Activated CD8-positive, alpha-beta memory T cell treated with anti-CD3 and anti-CD28 coated beads for 4 hours (primary cell): ENCODE data around the gene HSPB8.

Experiments used
- DNase-seq, 2 donors: peaks; one replicate each; pipeline ENCODE4 v3.0.0-alpha.2; 2020; ENCODE audit warnings: low read depth in 2 of 2

HSPB8 gene

DNA sequence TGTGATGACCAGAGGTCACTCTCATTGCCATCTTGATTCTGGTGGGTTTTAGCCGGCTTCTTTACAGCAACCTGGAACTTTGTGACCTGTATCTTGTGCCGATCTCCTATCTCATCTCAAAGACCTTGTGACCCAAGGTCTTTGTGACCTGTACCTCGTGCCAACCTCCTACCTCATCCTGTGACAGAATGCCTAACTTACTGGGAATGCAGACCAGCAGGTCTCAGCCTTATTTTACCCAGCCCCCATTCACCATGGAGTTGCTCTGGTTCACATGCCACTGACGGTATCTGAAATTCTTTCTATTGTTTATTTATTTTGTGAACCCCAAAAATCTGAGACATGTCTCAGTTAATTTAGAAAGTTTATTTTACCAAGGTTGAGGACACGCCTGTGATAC, 7.4 kb upstream of the HSPB8 start:
- DNase-seq, result no peak

DNA sequence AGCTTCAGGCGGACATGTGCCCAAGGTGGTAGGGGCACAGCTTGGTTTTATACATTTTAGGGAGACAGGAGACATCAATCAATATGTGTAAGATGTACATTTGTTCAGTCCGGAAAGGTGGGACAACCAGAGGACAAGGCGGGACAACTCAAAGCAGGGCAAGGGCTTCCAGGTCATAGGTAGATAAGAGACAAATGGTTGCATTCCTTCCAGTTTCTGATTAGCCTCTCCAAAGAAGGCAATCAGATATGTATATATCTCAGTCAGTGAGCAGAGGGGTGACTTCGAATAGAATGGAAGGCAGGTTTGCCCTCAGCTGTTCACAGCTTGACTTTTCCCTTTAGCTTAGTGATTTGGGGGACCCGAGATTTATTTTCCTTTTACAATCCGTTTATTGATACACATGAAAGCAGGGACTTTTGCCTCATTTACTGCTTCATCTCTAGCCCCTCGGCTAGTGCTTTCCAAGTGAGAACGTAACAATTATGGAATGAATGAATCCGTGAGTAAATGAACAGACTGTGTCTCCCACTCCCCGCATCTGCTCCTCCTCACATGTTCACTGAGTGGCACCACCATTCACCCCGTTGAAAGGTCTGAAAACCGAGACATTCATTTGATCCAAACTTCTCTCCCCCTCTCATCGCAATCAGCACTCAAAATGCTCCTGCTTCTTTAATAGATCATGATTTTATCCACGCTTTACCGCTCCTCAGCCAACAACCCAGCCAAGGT, 6.9 kb upstream of the HSPB8 start:
- DNase-seq, result no peak

GRCh38 chr12:119175081-119175480, 3.6 kb upstream of the HSPB8 start:
- no peak for DNase-seq

- DNase-seq, result no peak
Observed at GRCh38 chr12:119176267-119177055, 2.3 kb upstream of the HSPB8 start.

GRCh38 chr12:119177056-119177325, 1.7 kb upstream of the HSPB8 start:
- no peak for DNase-seq

DNA sequence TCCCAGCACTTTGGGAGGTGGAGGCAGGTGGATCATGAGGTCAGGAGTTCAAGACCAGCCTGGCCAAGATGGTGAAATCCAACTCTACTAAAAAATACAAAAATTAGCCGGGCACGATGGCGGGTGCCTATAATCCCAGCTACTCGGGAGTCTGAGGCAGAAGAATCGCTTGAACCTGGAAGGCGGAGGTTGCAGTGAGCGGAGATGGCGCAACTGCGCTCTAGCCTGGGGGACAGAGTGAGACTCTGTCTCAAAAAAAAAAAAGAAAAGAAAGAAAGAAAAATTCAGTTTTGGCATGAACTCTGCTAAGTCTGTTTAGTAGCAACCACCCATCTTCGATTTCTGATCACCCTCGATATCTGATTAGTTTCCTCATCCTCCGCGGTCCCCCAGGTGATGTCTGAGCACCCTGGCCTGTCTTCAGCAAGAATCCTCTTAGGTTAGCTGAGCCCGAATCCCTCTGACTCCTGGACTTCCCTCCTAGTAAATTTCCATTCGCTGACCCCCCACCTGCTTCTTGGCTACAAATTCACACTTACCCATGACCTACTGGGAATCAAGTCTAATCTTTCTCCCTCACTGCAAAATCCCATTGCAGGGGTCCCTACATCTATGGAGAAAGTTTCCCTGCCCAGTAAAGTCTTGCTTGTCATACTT, 879 bp upstream of the HSPB8 start:
- DNase-seq, result no peak

- DNase-seq, result no peak
Observed at GRCh38 chr12:119179335-119180021, 747 bp downstream of the HSPB8 start.

DNA sequence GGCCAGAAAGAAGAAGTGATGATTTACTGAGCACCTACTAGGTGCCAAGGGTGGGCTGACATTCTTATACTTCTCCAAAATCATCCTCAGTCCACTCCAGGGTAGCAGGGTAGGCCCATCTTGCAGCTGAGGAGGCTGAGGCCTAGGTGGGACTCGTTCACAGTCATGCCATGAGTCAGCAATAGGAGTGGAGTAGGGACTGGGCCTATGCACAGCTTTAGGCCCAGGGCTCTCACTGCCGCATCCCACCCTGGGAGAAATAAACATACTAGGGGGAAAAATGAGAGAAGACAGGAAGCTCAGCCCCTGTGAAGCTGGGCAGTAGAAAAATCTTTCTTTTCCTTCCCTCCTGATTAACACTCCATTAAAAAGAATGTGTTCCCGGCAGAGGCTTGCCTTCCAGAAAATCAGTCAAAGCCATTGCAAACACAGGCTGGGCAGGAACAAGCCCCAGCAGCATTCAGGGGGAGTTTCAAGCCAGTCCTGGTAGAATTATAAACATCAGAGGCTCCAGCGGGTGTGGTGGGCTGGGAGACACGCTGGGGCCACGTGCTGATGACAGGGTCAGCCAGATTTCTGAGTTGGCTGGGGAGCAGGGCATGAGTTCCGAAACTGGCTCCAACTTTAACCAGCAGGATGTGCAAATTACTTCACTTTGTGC, 1.8 kb downstream of the HSPB8 start:
- DNase-seq, result no peak

- DNase-seq, result no peak
Observed at GRCh38 chr12:119181202-119181601, 2.5 kb downstream of the HSPB8 start.

GRCh38 chr12:119181944-119182343, 3.2 kb downstream of the HSPB8 start:
- no peak for DNase-seq

DNA sequence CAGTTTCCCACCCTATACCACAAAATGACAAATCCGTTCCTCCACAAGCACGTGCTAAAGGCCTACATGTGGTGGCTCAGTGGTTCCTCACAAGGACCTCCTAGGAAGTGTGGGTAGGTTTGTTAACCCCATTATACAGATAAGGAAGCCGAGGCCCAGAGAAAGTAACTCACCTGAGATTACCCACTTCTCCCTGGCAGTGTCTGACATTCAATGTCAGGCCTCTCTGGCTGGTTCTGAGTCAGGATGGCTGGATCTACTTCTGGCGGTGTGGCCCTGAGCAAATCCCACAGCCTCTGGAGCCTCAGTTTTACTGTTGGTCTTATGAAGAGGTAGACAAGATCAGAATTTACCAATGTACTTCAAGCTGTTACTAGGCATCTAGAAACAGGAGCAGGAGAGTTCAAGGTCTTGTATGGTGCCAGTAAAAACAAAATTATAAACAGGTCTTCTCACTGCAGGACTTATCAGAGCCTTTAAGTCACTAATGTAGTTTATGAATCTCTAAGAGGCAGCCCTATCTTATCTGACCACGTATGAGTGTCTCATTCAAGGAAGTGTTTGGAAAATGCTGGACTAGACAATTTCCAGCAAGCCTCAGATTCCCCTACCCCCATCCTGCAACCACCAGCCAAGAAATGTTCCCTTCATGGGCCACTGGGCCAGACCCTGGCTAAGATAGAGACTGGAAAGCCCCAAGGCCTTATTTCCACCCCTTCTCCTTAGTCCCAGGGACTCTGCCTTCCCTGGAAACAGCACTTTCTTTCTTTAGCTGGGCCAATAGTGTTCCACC, 4.2 kb downstream of the HSPB8 start:
- DNase-seq, result no peak

DNA sequence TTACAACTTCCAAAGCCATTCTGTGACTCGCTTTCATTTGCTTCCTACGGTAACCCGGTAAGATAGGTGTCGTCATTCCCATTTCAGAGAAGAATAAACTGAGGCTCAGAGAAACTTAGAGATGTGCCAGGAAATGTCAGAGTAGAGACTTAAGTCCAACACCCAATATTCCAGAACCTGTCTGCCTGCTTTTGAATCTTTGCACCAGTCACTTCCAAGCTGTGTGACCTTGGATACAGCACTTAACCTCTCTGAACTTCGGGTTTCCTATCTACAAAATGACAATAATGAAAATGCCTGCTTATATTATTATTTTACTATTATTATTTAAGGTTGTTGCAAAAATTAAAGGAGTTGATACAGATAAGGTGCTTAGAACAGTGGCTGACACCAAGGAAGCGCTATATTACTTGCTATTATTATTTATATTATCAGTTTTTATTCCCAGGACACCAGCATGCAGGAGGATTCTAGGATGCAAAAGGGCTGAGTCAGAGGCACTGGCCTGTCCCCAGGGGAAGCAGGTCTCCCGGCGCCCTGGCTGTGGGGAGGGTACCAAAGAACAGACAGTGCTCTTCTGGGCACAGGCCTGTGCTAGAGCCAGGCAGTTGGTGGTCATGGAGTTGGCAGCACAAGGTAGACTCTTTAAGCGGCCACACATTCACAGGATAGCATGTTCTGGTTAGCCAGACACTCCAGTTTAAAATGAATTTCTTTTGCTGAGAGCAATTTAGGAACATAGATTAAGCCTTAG, 5.4 kb downstream of the HSPB8 start:
- no peak for DNase-seq

GRCh38 chr12:119195256-119195655, 16.5 kb downstream of the HSPB8 start:
- no peak for DNase-seq

- DNase-seq, result no peak
Observed at GRCh38 chr12:119198440-119198839, 19.7 kb downstream of the HSPB8 start.

- no peak for DNase-seq
Observed at GRCh38 chr12:119200601-119201000, 21.9 kb downstream of the HSPB8 start.

- DNase-seq, result no peak
Observed at GRCh38 chr12:119201789-119202543, 23.2 kb downstream of the HSPB8 start.

- DNase-seq, result no peak
Observed at GRCh38 chr12:119202544-119202943, 23.8 kb downstream of the HSPB8 start.

- DNase-seq, result no peak
Observed at GRCh38 chr12:119204131-119204530, 25.4 kb downstream of the HSPB8 start.

DNA sequence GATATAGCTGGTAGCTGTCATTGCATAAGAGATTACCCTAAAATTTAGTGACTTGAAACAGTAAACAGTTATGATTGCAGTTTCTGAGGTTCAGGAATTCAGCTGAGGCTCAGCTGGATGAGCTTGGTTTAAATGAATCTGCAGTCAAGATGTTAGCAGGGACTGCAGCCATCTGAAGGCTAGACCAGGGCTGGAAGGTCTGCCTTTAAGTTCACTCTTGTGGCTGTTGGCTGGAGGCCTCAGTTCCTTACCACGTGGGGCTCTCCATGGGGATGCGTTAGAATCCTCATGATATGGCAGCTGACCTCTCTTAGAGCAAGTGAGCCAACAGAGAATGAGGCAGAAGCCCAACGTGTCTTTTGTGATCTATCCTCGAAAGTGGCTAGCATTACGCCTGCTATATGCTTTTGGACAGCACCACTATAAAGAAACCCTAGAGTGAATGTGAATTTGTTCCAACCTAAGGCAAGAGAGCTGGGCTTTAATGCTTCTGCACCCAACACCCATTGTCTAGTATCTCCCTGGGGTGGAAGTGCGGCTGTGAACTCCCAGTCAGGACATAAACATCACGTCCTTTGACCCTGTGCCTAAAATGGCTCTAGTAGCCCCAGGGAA, 26.0 kb downstream of the HSPB8 start:
- no peak for DNase-seq
